HG02852 (cell line): Measurements from ENCODE around the gene LRMDA.
"Not testable (repeated sequence)": the region's sequence is repeated elsewhere in the genome, so short reads cannot be mapped to it uniquely, and the experiment has no call there.

Experiments used
- ATAC-seq: cut with Tn5 transposase; IDR thresholded peaks from one replicate; pipeline ENCODE4 v1.9.1; 2021; ENCODE audit warnings: mild to moderate bottlenecking, moderate library complexity; ENCODE audit not compliant: unreplicated experiment

Gene LRMDA

GRCh38 chr10:76469675-76470074 is 1038.3 kb downstream of the LRMDA start:
- no peak for ATAC-seq

- ATAC-seq = no peak
Measured at GRCh38 chr10:76479103-76479790, 1047.8 kb downstream of the LRMDA start.

- ATAC-seq = no peak
Measured at GRCh38 chr10:76481178-76481577, 1049.8 kb downstream of the LRMDA start.

- no peak for ATAC-seq
Measured at GRCh38 chr10:76487582-76487981, 1056.2 kb downstream of the LRMDA start.

- no peak for ATAC-seq
Measured at GRCh38 chr10:76488602-76489001, 1057.2 kb downstream of the LRMDA start.

- no peak for ATAC-seq
Measured at GRCh38 chr10:76491216-76491615, 1059.8 kb downstream of the LRMDA start.

- no peak for ATAC-seq
Measured at GRCh38 chr10:76492026-76492425, 1060.6 kb downstream of the LRMDA start.

GRCh38 chr10:76492678-76493472 is 1061.5 kb downstream of the LRMDA start:
- no peak for ATAC-seq

GRCh38 chr10:76497666-76498065 is 1066.2 kb downstream of the LRMDA start:
- no peak for ATAC-seq

- ATAC-seq = no peak
Measured at GRCh38 chr10:76504823-76505222, 1073.4 kb downstream of the LRMDA start.

GRCh38 chr10:76509446-76509845 is 1078.0 kb downstream of the LRMDA start:
- no peak for ATAC-seq

- ATAC-seq = no peak
Measured at GRCh38 chr10:76514321-76514720, 1082.9 kb downstream of the LRMDA start.

- ATAC-seq = no peak
Measured at GRCh38 chr10:76514869-76515268, 1083.4 kb downstream of the LRMDA start.

GRCh38 chr10:76522547-76522946 is 1091.1 kb downstream of the LRMDA start:
- no peak for ATAC-seq

- ATAC-seq = no peak
Measured at GRCh38 chr10:76523246-76523645, 1091.8 kb downstream of the LRMDA start.

- ATAC-seq = no peak
Measured at GRCh38 chr10:76523791-76524351, 1092.4 kb downstream of the LRMDA start.

- ATAC-seq = not testable (repeated sequence)
Measured at GRCh38 chr10:76526833-76527232, 1095.4 kb downstream of the LRMDA start.

- no peak for ATAC-seq
Measured at GRCh38 chr10:76540331-76540730, 1108.9 kb downstream of the LRMDA start.

- ATAC-seq = no peak
Measured at GRCh38 chr10:76540786-76541185, 1109.4 kb downstream of the LRMDA start.

- no peak for ATAC-seq
Measured at GRCh38 chr10:76541852-76542251, 1110.4 kb downstream of the LRMDA start.

- ATAC-seq = no peak
Measured at GRCh38 chr10:76542307-76542930, 1111.0 kb downstream of the LRMDA start.

- ATAC-seq = no peak
Measured at GRCh38 chr10:76543655-76544054, 1112.2 kb downstream of the LRMDA start.
